ENCODE measurements around the gene RALGAPA2.

DNA sequence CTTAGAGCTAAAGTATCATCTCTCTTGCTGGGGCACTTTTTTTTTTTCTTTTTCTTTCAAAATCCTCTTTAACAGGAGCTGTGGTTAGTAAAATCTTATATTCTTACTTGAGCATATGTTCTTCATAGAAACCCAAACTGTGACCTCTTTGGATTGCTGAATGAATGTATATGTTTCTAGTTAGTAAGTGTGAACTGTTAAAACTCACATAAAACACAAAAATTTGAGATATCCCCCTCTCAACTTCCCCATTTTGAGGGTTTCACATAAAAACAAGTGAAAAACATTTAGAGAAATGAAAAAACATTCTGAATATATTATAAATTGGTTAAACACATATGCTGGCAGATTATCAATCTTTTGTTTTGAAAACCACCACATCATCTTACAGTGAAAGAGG lies 266.4 kb downstream of the RALGAPA2 start:
- TF ChIP-seq EP300 (IDR thresholded peaks at IDR 0.05) (no peak), CTCF (IDR thresholded peaks at IDR 0.05) (no peak), POLR2A (IDR thresholded peaks at IDR 0.05) (no peak), POLR2AphosphoS5 (IDR thresholded peaks at IDR 0.05) (no peak)
